GM20000 (cell line): ENCODE measurements around the gene TSN.

Source experiments
- DNase-seq: peaks from one replicate; pipeline ENCODE4 v3.0.0; 2012; ENCODE audit warnings: low spot score
- TF ChIP-seq, protein P1 (sequence below): IDR thresholded peaks from 2 replicates; pipeline ENCODE4 v1.5.1; 2012; ENCODE audit warnings: mild to moderate bottlenecking, control low read depth; ENCODE audit errors: extremely low read depth, missing control alignments

The TSN gene

DNA sequence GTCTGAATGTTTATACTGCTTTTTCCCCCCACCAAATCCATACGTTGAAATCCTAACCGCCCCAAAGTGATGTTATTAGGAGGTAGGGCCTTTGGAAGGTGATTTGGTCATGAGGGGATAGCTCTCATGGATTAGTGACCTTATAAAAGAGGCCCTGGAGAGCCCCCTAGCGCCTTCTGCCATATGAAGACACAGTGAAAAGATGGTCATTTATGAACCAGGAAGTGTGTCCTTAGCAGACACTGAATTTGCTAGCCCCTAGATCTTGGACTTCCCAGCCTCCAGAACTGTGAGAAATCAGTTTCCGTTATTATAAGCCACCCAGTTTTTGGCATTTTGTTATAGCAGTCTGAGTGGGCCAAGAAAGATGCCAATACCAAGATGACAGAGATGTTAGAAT, 7.2 kb upstream of the TSN start:
- TF ChIP-seq, protein P1, sequence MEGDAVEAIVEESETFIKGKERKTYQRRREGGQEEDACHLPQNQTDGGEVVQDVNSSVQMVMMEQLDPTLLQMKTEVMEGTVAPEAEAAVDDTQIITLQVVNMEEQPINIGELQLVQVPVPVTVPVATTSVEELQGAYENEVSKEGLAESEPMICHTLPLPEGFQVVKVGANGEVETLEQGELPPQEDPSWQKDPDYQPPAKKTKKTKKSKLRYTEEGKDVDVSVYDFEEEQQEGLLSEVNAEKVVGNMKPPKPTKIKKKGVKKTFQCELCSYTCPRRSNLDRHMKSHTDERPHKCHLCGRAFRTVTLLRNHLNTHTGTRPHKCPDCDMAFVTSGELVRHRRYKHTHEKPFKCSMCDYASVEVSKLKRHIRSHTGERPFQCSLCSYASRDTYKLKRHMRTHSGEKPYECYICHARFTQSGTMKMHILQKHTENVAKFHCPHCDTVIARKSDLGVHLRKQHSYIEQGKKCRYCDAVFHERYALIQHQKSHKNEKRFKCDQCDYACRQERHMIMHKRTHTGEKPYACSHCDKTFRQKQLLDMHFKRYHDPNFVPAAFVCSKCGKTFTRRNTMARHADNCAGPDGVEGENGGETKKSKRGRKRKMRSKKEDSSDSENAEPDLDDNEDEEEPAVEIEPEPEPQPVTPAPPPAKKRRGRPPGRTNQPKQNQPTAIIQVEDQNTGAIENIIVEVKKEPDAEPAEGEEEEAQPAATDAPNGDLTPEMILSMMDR: no peak
- DNase-seq: no peak

DNA sequence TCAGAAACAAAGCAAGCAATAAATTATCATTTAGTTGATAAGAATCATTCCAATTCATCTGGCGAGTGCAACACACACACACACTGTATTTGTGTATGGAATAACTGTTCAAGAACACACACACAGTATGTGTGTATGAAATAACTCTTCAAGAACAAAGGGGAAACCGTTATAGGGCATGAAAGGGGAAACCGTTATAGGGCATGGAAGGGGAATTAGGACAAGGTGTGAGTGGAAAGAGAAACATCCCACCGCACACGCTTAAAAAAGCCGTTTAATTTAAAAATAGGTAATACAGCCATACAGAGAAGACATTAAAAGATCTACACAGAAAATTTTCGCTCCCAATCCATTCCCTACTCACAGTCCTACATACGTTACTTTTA, 607 bp upstream of the TSN start:
- TF ChIP-seq, protein P1: no peak
- no peak for DNase-seq

DNA sequence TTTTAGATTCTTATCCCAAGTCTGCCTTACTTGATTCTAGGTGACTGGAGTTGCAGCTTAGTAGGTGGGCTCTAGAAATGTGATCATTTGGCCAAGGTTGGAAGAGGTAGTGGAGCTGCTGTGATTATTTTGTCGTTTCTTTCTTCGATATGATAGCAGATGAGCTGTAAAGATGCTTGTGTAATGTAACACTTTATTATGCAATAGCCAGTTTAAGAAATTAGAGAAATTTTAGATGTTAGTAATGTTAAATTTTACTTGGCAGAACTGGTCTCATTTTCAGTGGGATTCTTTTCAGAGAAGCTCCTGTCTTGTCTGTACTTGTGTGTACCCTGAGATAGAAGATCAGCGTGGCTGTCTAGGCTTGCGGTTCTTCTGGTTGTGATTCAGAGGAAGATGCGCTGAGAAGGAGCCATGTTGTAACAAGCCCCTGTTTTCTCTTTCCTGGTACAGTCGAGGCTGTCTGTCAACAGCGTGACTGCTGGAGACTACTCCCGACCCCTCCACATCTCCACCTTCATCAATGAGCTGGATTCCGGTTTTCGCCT, 9.3 kb downstream of the TSN start:
- TF ChIP-seq, protein P1: no peak
- no peak for DNase-seq

DNA sequence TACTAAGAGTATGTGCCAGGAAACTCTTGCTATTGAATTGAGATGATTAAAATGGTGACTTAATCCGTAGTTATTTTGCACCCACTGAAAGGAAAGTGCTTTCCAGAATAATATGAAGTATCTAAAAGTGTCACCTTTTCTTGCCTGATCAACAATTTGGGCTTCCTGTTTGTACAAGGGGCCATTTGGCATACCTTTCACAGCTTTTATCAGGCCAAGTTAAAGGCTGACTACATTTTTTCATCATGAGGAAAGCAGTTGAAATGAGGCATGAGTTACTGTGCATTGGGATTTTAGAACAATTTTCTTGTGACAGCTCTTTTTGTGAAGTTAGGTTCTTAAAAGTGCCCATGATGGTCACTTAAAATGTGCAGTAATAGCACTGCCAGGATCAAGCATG, 11.2 kb downstream of the TSN start:
- TF ChIP-seq, protein P1: no peak
- no peak for DNase-seq

DNA sequence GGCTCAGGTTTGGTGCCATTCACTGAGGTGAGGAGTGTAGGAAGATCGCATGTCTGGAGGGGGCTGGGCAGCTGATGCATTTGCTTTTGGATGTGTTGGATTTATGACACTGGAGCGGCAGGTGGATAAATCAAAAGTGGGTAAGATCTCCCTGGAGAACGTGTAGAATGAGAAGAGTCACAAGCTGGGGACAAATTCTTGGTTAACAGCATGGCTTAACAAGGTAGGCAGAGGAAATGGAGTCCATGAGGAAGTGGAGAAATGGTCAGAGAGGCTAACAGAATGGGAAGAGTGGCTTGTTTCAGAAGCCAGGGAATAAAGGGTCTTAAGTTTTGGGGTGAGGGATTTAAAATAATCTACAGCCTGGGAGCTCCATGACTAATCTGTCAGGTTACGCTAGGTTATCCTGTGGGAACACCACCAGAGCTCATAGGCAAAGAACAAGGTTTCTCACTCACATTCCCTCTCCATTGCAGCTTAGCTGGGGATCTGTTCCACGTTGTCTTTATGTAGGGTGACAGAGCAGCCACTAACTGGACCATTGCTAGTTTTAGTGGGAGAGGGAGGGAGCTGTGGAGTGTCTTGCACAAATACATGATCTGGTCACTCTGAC, 12.8 kb downstream of the TSN start:
- TF ChIP-seq, protein P1: no peak
- DNase-seq: no peak

DNA sequence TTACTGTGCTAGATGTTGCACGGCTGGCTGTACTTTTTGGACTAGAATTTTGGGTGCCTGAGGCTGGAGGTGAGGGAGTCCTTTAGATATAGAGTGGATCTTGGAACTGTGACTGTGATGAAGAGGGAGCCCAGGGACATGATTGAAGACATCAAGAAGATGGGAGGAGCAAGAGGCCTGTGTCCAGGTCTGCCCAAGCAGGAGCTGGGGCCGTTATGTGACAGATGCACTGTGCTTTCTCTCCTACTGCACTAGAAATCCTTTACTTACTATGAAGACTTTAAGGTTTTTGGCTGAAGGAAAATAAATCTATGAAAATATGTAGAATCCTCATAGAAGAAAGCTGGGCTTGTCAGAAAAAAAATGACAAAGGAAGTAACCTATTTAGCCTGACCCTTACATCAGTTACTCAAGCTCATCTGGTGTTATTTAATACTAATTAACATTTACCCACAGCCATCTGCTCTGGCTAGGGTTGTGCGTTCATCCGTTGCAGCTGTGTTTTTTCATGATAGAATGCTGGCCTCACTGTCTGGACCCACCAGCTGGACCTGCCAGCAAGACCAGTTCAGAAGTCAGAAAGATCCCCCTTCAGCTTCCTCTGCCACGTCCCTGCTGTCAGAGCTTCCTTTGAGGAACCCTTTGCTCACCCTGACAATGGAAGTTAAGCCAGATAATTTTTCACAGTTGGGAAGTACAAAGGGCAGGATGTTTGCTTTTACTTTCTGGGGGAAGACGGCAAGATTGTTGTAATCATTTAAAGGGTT, 16.7 kb downstream of the TSN start:
- DNase-seq: no peak
- TF ChIP-seq, protein P1: no peak

DNA sequence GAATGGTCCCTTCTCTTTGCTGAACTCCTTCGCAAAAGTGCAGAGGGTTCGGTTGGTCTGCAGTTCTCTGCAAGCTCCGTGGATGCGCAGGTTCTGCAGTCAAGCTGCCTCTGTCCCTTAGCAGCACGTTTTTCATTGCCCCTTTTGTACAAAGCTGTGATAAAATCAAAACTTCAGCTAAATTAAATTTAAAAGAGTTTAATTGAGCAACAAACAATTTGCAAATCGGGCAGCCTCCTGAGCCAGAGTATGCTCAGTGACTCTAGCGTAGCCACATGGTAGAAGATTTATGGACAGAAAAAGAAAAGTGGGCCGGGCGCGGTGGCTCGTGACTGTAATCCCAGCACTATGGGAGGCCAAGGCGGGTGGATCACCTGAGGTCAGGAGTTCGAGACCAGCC, 18.8 kb downstream of the TSN start:
- TF ChIP-seq, protein P1: no peak
- DNase-seq: no peak
